NCI-H1436 (cell line): ENCODE data around the gene BTBD1.

Experiments
- DNase-seq: peaks from one replicate; lab custom pipeline; 2025; lab: John Stamatoyannopoulos, UW

The BTBD1 gene

DNA sequence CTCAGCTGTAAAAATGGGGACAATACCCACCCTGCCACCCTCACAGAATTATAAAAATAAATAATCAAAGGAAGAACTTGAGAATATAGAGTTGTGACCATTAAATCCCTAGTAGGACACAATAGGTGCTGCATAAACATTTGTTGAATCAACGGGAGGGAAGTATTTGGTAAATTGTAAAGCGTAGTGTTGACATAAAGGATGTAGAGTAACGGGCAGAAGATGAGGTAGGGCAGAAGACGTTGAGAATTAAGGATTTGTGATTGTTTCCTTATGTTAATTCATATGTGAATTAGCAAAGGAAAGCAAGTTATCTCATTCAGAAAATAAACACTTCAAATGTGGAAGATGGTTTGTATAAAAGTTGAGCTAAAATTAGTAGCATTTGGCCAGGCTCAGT is 73.9 kb downstream of the BTBD1 start:
- no peak for DNase-seq

DNA sequence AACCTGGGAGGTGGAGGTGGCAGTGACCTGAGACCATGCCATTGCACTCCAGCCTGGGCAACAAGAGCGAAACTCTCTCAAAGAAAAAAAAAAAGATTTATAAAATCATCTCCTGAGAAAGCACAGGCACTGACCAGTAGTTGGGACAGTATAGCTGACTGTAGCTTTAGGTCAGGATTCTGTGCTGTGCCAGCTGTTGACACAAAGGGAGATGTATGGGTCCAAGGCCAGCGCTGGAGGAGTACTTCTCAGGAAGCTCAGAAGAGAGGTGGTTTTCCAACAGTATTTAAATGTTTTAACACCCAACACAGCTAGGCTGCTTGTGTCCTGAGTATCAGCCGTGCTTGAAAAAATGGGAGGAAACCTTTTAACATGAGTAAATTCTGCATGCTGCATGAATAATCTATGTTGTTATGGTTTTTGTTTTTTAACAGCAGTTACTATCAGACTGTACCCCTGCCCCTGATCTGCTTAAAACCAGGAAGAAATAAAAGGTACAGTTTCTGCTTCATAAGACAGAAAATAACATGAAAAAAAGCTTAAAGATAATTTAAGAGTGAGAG is 74.5 kb downstream of the BTBD1 start:
- DNase-seq, result no peak

DNA sequence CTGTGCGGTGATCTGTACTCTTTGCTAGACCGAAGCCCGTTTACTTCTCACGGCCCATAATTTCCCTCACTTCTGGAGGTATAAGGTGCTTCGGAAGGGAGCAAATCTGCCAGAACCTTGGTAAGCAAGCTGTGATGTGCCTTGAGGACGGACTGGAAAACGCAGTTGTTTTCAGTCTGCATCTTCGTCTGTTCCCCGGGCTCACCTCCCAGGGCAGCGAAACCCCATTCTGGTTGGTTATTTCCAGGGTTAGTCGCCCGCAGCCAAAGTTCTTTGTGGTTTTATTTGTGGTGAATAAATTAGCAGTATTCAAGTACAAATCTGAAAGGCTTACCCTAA is 80.6 kb downstream of the BTBD1 start:
- no peak for DNase-seq

DNA sequence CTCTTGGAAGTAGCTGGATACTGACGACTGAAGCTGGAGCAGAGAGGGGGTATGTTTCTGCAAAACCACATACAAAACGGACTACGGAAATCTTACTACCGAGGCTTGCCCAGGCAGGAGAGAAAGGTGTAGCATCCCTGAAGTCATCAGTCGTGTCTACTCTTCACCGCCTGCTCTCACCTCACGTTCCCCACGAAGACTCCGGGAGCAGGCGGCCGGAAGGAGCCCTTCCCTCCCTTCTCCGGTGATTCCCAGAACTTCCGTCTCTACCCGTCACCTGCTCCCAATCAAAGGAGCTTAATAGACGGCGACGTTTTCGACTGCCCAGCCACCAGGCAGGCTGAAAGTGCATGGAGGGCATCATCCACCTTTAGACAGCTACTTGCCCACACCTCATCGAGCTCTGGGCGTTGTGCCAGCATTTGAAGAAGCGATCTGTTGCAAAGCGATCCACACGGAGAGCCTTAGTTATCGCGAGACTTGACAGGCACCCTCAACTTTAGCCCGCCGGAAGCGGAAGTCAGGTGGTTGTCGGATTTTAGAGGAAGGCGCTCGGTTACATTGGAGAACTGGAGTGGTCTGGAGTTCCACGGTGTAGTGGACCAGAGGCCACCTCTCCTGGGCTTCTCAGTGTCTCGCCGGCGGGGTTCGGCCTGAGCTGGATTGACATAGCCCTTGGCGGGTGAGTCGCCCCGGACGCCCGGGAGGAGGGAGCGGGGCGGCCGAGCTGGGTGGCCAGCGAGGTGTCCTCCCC is 81.2 kb downstream of the BTBD1 start, which contains the start of gene RAMAC:
Gene RAMAC (plus strand): TSS at position 523 of the 754 bp plus-strand sequence. CDS start 2,809 bp downstream, outside the sequence.
- peak; percentile 95 for DNase-seq

DNA sequence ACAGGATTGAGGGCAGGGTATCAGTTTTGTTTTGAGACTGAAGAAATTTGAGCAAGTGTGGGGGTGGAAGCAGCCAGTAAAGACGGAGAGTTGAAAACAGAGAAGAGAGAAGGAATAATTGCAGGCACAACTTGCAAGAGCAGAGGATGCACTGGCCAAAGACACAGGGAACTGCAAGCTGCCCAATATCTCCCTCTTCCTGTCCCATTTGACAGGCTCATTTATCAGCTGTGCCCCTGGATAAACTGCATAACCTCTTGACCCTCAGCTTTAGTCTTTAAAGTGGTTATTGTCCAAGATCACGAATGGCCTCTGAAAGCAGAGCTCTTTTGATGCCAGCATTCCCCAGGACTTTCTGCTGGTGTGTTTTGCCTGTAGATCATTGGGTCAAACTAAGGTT is 86.1 kb downstream of the BTBD1 start:
- no peak for DNase-seq

DNA sequence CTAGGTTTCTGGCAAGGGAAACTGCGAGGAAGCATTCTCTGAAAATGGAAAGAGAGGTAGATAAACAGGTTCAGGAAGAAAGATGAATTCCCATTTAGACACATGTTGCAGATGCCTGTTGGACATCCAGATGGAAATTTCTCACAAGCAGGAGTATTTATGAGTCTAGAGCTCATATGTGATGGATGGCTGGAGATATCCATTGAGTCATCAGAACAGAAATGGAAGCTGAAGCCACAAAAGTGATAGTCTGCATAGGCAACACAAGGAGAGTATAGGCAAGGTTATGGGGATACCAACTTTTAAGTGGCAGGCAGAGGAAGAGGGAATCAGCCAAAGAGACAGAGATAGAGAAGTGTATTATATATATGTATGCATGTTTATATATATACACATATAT is 87.3 kb downstream of the BTBD1 start:
- no peak for DNase-seq

DNA sequence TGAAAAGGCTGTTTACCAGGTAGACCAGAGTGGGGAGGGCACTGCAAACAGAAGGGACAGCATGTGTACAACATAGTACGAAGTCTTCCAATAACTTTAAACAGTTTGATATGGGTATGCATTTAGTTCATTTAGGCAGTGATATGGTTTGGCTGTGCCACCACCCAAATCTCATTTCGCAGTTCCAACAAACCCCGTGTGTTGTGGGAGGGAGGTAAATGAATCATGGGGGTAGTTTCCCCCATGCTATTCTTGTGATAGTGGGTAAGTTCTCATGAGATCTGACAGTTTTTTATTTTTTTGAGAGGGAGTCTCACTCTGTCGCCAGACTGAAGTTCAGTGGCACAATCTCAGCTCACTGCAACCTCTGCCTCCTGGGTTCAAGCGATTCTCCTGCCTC is 88.6 kb downstream of the BTBD1 start:
- DNase-seq, result no peak

DNA sequence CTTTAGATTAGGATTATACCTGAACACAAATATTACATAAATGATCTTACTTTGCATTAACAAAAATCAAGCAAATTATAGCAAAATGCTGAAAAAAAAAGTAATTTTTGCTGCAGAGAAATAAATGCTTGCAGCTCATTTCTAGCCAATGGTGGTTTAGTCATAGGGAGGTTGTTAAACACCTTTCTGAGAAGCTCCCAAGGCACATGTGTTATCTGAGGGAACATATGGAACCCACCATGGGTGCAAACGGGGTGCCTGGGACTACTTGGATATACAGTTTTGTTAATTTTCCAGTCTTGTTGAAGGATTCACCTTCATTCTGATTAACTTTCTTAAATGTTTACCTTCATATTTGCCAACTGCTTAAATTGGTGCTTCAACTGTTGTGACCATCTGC is 90.0 kb downstream of the BTBD1 start:
- DNase-seq, result no peak

DNA sequence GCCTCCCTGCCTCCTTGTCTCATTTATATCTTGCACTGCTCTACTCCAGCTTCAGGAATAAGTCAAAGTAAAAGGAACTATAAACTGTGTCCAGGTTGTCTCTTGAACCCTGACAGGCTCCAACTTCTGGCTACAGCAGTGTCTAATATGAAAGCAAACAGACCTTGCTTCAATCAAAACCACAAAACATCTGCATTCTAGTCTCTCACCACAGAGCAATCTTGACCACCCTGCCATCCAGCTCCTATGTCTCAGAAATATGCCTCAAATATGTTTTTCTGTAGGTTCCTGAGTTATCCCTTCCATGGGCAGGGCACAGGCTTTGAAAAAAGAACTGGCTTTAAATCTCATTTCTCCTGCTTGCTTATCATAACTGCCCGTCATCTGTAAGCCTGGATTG is 94.1 kb downstream of the BTBD1 start:
- no peak for DNase-seq

DNA sequence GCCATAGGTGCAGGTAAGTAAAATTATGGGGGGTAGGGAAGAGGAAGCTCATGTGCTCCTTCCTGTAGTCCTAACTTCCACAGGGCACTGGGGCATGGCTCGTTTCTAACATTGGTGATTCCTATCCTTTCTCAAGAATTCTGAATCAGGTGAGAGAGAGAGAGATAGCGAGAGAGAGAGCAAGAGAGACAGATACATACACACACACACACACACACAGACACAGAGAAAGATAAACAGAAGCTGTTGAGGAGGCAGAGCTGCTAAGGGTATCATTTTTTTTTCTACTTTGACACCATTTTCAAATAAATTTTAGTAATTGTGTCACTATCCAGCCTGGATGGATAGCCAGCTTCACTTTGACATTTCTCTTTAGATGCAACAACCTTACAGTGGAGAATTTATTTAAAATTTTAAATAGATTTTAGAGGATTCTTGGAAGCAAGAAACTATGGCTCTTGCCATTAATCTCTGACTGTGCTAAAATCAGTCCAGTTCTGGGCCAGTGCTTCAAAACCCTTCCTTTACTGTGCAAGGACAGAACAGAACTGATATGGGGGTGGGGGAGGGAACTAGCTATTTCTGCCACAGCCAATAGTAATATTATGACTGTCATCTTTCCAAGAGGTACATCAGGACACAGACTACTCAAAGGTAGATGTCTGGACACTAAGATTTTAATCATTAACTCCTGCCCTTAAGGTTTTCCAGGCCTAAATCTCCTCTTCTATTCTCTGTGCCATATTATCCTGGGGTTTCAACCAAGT is 95.7 kb downstream of the BTBD1 start:
- DNase-seq, result no peak

DNA sequence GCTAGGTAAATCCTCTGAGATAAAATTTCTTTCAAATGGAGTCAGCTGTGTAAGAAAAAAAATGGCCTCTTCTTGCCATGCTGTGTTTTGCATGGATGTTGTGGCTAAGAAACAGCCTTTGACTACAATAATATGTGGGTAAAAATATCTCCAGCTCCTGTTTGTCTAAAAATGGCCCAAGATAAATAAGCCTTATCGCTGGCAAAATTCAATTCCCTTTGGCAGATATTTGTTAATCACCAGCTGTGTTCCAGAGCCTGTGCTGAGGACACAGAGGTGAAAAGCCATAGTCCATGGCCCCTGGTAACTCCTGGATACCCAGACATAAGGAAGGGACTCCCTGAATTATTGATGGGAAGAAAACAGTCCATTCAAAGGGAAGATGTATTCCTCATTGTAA is 96.4 kb downstream of the BTBD1 start:
- no peak for DNase-seq

DNA sequence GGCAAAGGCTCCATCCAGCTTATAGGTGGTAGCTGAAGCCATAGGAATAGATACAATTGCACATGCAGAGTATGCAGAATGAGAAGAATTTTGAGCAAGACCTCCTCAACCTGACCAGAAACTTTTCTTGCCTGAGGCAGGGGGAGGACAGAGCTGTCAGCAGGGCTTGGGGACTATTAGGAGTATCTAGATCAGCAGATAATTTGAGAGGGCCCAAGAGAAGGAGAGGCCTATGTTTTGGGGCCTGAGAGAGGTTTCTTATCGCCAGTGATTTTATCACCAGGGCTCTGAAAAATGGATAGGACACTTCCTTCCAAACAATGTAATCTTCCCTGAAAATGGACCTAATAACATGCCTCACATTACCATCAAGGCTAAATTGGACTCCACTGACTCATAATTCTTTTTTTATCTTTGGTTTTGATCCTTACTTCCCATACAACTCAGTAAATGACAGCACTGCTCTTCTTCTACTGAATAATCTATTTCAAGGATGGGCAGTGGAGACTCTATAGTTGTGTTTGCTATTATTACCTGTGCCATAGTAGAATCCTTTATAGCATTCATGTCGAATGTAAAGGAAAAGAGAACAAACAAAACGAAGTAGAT is 96.9 kb downstream of the BTBD1 start:
- no peak for DNase-seq

DNA sequence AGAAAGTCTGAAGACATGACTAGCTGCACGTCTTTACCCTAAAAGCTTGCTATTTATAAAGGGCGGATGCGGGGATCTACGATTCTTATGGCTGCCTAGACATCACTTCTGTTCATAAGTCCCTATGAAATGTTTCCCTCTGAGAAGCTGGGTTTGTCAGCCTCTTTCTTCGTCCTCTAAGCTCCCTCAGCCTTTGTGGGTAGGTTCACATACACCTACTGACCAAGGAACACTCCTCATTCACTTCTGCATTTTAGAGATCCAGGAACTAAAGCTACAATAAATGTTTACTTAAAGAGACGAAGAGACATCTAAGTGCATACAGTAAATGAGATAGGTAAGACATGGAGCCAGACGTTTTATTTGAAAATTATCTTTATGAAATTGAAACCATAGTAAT is 97.7 kb downstream of the BTBD1 start:
- DNase-seq, result no peak

DNA sequence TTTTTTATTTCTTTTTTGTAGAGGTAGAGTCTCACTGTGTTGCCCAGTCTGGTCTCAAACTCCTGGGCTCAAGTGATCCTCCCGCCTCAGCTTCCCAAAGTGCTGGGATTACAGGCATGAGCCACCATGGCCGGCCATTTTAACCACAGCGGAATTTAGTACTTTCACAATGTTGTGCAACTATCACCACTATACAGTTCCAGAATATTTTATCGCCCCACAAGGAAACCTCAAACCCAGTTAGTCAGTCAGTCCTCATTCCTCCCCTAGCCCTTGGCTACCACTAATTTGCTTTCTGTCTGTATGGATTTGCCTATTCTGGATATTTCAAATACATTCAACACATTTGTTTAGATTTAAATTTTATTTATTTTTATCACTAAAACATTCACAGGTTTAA is 99.0 kb downstream of the BTBD1 start:
- no peak for DNase-seq

DNA sequence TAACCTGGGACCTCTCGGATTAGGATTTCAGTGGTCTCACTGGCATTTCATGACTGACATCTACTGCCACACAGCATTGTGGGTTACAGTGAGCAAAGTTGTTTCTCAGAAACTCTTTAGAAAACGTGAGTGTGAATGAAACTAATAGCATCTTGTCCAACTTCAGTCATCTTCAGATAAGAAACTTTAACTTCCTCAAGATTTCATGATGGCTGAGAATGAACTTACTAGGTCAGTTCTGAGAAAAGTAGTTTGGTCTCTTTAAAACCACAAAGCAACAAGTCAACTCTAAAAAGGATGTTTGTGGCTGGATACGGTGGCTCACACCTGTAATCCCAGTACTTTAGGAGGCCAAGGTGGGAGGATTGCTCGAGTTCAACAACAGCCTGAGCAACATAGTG is 100.4 kb downstream of the BTBD1 start:
- DNase-seq, result no peak
